Measurements from ENCODE around the gene STAMBPL1.
"Not testable (repeated sequence)": the region's sequence is repeated elsewhere in the genome, so short reads cannot be mapped to it uniquely, and the experiment has no call there.

Gene STAMBPL1

GRCh38 chr10:88931548-88931947, 51.5 kb downstream of the STAMBPL1 start:
- DNase-seq (ENCODE audit: low read depth, low spot score), result no peak
- H3K4me3 ChIP-seq (ENCODE audit: low read depth, low read length), result no peak overlapping the region
- TF ChIP-seq CTCF (IDR thresholded peaks at IDR 0.05; ENCODE audit: low read depth, low read length), result no peak
- in situ Hi-C loops (cut with HindIII; ENCODE audit: low sequenced_read_pairs), result no loop called here

GRCh38 chr10:88932029-88932428, 52.0 kb downstream of the STAMBPL1 start:
- H3K4me3 ChIP-seq (ENCODE audit: low read depth, low read length); in situ Hi-C loops (cut with HindIII; ENCODE audit: low sequenced_read_pairs); DNase-seq (ENCODE audit: low read depth, low spot score): not testable (repeated sequence)

GRCh38 chr10:88932539-88933256, 52.7 kb downstream of the STAMBPL1 start:
- no peak overlapping the region for H3K4me3 ChIP-seq (ENCODE audit: low read depth, low read length)
- DNase-seq (ENCODE audit: low read depth, low spot score), result peak; percentile 78
- in situ Hi-C loops (cut with HindIII; ENCODE audit: low sequenced_read_pairs), result no loop called here
- peak; percentile 90 for TF ChIP-seq CTCF (IDR thresholded peaks at IDR 0.05; ENCODE audit: low read depth, low read length)

GRCh38 chr10:88933564-88933963, 53.5 kb downstream of the STAMBPL1 start:
- DNase-seq (ENCODE audit: low read depth, low spot score), result no peak
- in situ Hi-C loops (cut with HindIII; ENCODE audit: low sequenced_read_pairs), result no loop called here
- no peak for TF ChIP-seq CTCF (IDR thresholded peaks at IDR 0.05; ENCODE audit: low read depth, low read length)
- no peak overlapping the region for H3K4me3 ChIP-seq (ENCODE audit: low read depth, low read length)

DNA sequence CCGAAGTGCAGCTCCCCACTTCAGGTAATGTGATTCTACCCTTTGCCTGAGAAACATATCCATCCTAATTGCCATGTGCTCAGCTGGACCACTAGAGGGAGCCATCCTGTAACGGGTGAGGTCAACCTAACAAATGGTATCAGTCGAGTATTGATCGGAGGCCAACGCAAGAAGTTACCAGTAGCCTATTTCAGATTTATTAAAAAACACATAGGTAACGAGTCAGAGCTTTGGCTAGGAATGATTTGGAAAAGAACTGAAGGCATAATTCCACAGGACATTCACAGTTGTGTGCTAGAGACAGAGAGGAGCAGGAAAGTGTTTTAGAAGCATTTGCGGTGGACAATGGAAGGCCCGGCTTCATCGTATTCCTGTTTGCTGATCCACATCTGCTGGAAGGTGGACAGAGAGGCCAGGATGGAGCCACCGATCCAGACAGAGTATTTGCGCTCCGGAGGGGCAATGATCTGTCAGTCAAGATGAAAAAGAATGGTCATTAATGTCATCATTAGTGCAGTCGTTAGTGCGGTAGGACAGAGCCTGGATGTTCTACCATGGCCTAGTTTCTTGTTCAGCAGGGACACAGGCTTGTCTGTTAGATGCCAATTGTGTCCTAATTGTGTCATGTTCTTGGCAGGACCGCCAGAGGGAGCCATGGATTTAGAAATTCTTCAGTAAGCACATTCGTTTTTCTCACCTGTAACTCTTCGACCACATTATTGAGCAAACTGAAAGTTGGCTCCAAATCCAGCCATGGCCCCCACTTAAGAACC, 55.0 kb downstream of the STAMBPL1 start:
- DNase-seq (ENCODE audit: low read depth, low spot score), result peak; percentile 87
- no peak overlapping the region for H3K4me3 ChIP-seq (ENCODE audit: low read depth, low read length)
- in situ Hi-C loops (cut with HindIII; ENCODE audit: low sequenced_read_pairs), result no loop called here
- TF ChIP-seq CTCF (IDR thresholded peaks at IDR 0.05; ENCODE audit: low read depth, low read length), result peak; percentile 93

DNA sequence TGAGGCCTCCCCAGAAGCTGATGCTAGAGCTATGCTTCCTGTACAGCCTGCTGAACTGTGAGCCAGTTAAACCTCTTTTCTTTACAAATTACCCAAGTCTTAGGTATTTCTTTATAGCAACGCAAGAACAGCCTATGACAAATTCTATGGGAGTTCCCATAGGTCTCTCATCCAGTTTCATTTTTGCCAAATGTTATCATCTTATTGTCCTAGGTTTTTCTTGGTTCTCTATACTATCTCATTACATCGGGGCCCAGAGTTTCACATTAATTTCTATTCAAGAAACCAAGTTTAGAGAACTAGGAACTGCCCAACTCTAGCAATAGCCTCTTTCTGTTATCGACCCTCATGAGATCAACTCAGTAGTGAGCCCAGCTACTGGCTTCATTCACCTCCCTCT, 56.6 kb downstream of the STAMBPL1 start:
- no peak for TF ChIP-seq CTCF (IDR thresholded peaks at IDR 0.05; ENCODE audit: low read depth, low read length)
- DNase-seq (ENCODE audit: low read depth, low spot score), result no peak
- in situ Hi-C loops (cut with HindIII; ENCODE audit: low sequenced_read_pairs), result no loop called here
- no peak overlapping the region for H3K4me3 ChIP-seq (ENCODE audit: low read depth, low read length)

GRCh38 chr10:88938039-88938438, 58.0 kb downstream of the STAMBPL1 start:
- no peak for DNase-seq (ENCODE audit: low read depth, low spot score)
- no peak overlapping the region for H3K4me3 ChIP-seq (ENCODE audit: low read depth, low read length)
- TF ChIP-seq CTCF (IDR thresholded peaks at IDR 0.05; ENCODE audit: low read depth, low read length), result no peak
- in situ Hi-C loops (cut with HindIII; ENCODE audit: low sequenced_read_pairs), result no loop called here
